SIG-M5 (cell line): Measurements from ENCODE around the gene PDXDC1.
"Not testable (repeated sequence)": the region's sequence is repeated elsewhere in the genome, so short reads cannot be mapped to it uniquely, and the experiment has no call there.

Experiments used
- DNase-seq: peaks from one replicate; lab custom pipeline; 2025; lab: John Stamatoyannopoulos, UW

Gene PDXDC1

GRCh38 chr16:15163055-15163454 lies 188.2 kb downstream of the PDXDC1 start:
- not testable (repeated sequence) for DNase-seq

GRCh38 chr16:15166177-15166576 lies 191.4 kb downstream of the PDXDC1 start:
- not testable (repeated sequence) for DNase-seq

GRCh38 chr16:15168303-15168702 lies 193.5 kb downstream of the PDXDC1 start:
- not testable (repeated sequence) for DNase-seq

GRCh38 chr16:15168953-15169652 lies 194.3 kb downstream of the PDXDC1 start:
- DNase-seq = not testable (repeated sequence)

- not testable (repeated sequence) for DNase-seq
Measured at GRCh38 chr16:15179909-15180308, 205.1 kb downstream of the PDXDC1 start.

- DNase-seq = not testable (repeated sequence)
Measured at GRCh38 chr16:15180946-15181345, 206.1 kb downstream of the PDXDC1 start.

GRCh38 chr16:15184000-15184399 lies 209.2 kb downstream of the PDXDC1 start:
- not testable (repeated sequence) for DNase-seq
